Breast epithelium (tissue), 4 donors: ENCODE results near the gene ELMO1. TPM values are rescaled to one million over a fixed set of nuclear protein-coding genes. Genes with fewer than 3 reads are reported as not detected.

Source experiments
- DNase-seq, 2 donors: peaks; one replicate each; pipeline ENCODE4 v3.0.0-alpha.2; 2019; ENCODE audit warnings: low spot score in 2 of 2
- H3K27ac ChIP-seq, 2 donors: fragments of 200-600 bp; sonication (generic) in 1 of 2; one replicate each; pipeline ENCODE4 v1.5.1; 2016 to 2019; ENCODE audit warnings: mild to moderate bottlenecking in 1 of 2
- H3K27me3 ChIP-seq, 2 donors: fragments of 200-600 bp; sonication (generic) in 1 of 2; one replicate each; pipeline versions ENCODE4 v1.5.1 to v1.6.0; 2017 to 2019; ENCODE audit warnings: control low read depth in 1 of 2, mild to moderate bottlenecking in 1 of 2
- H3K36me3 ChIP-seq: fragments of 200-600 bp; one replicate; pipeline ENCODE4 v1.5.1; 2019
- H3K4me1 ChIP-seq, 2 donors: fragments of 200-600 bp; sonication (generic); one replicate each; pipeline ENCODE4 v1.5.1; 2016 to 2019; ENCODE audit warnings: control low read depth in 1 of 2
- H3K4me3 ChIP-seq, 3 donors: fragments of 200-600 bp; sonication (generic); 1 replicate in 2 of 3; 2 replicates in 1 of 3; pipeline ENCODE4 v1.5.1; 2016 to 2019; ENCODE audit warnings: mild to moderate bottlenecking in 3 of 3, moderate library complexity in 2 of 3
- H3K9me3 ChIP-seq, 2 donors: fragments of 200-600 bp; sonication (generic) in 1 of 2; one replicate each; pipeline ENCODE4 v1.5.1; 2016 to 2019; ENCODE audit warnings: control low read depth in 1 of 2
- CTCF ChIP-seq, 3 donors: fragments of 450-650 bp; IDR thresholded peaks; one replicate each; pipeline ENCODE4 v1.5.1; 2016 to 2017; ENCODE audit warnings: antibody characterized with exemption in 3 of 3, mild to moderate bottlenecking in 3 of 3, moderate library complexity in 3 of 3
- POLR2A ChIP-seq: fragments of 450-650 bp; IDR thresholded peaks from one replicate; pipeline ENCODE4 v1.6.1; 2016; ENCODE audit warnings: antibody characterized with exemption, mild to moderate bottlenecking, moderate library complexity
- POLR2AphosphoS5 ChIP-seq, 3 donors: sonication (generic); formaldehyde crosslinking; IDR thresholded peaks; one replicate each; pipeline ENCODE4 v1.6.1; 2017; ENCODE audit warnings: antibody characterized with exemption in 3 of 3
- intact Hi-C: fragments of 100-400 bp; cut with DNase I; formaldehyde crosslinking; loops from one replicate; pipeline ENCODE4 v1.15.1; 2023; ENCODE audit warnings: low total_unique reads
- total RNA-seq, 3 donors: library from RNA; depleted of rRNA; stranded (reverse); fragments of >200 nt; gene quantifications; one replicate each; pipeline ENCODE4 v1.1.0, GENCODE V29; 2016

Gene ELMO1
- total RNA-seq, 3 donors from 2014 or later = 49.5 to 110 (median 66.9) TPM

GRCh38 chr7:36910401-36910800 lies 538.3 kb downstream of the ELMO1 start:
- Histone ChIP-seq H3K4me3 (no peak overlapping the region), H3K4me1 (no peaks in the 10 kb centered on the region), H3K27me3 (no peaks in the 10 kb centered on the region), H3K27ac (no peak overlapping the region), H3K9me3 (no peaks in the 10 kb centered on the region), H3K36me3 (no peaks in the 10 kb centered on the region)
- intact Hi-C loops = no loop called here
- DNase-seq = no peak
- TF ChIP-seq POLR2AphosphoS5 (IDR thresholded peaks at IDR 0.05) = no peak
- TF ChIP-seq POLR2A = no peak
- no peak for TF ChIP-seq CTCF (IDR thresholded peaks at IDR 0.05)

- Histone ChIP-seq H3K9me3 (no peaks in the 10 kb centered on the region), H3K4me1 (no peaks in the 10 kb centered on the region), H3K27me3 (no peaks in the 10 kb centered on the region), H3K4me3 (no peak overlapping the region), H3K27ac (no peak overlapping the region), H3K36me3 (no peaks in the 10 kb centered on the region)
- DNase-seq = no peak
- intact Hi-C loops = loop anchor here (10.0 kb wide), 1 partner anchor 58 kb away; no protein-coding TSS in a partner anchor
- TF ChIP-seq POLR2A (no peak), CTCF (IDR thresholded peaks at IDR 0.05) (no peak), POLR2AphosphoS5 (IDR thresholded peaks at IDR 0.05) (no peak)
Observed at GRCh38 chr7:36906956-36907635, 541.6 kb downstream of the ELMO1 start.

- TF ChIP-seq CTCF (IDR thresholded peaks at IDR 0.05) = no peak
- TF ChIP-seq POLR2AphosphoS5 (IDR thresholded peaks at IDR 0.05) = no peak
- no peak for TF ChIP-seq POLR2A
- intact Hi-C loops = loop anchor here (10.0 kb wide), 1 partner anchor 58 kb away; no protein-coding TSS in a partner anchor
- Histone ChIP-seq H3K27me3 (no peaks in the 10 kb centered on the region), H3K27ac (no peak overlapping the region), H3K4me3 (no peak overlapping the region), H3K4me1 (no peaks in the 10 kb centered on the region), H3K36me3 (no peaks in the 10 kb centered on the region), H3K9me3 (no peaks in the 10 kb centered on the region)
- no peak for DNase-seq
Observed at GRCh38 chr7:36906448-36906847, 542.2 kb downstream of the ELMO1 start.

- no peaks in the 10 kb centered on the region for H3K4me1 ChIP-seq
- no peaks in the 10 kb centered on the region for H3K9me3 ChIP-seq
- intact Hi-C loops = loop anchor here (1.0 to 10.0 kb wide), 2 partner anchors 10 to 59 kb away; no protein-coding TSS in a partner anchor
- H3K36me3 ChIP-seq = no peaks in the 10 kb centered on the region
- no peaks in the 10 kb centered on the region for H3K27me3 ChIP-seq
- H3K27ac ChIP-seq = no peak overlapping the region
- DNase-seq = no peak
- H3K4me3 ChIP-seq = no peak overlapping the region
- TF ChIP-seq POLR2AphosphoS5 (IDR thresholded peaks at IDR 0.05) (no peak), CTCF (IDR thresholded peaks at IDR 0.05) (no peak), POLR2A (no peak)
Observed at GRCh38 chr7:36905841-36906240, 542.8 kb downstream of the ELMO1 start.

- no peak overlapping the region for H3K4me3 ChIP-seq
- no peaks in the 10 kb centered on the region for H3K4me1 ChIP-seq
- no peak overlapping the region for H3K27ac ChIP-seq
- TF ChIP-seq CTCF (IDR thresholded peaks at IDR 0.05) = no peak
- TF ChIP-seq POLR2AphosphoS5 (IDR thresholded peaks at IDR 0.05) = no peak
- no peak for TF ChIP-seq POLR2A
- intact Hi-C loops = loop anchor here (1.0 to 10.0 kb wide), 2 partner anchors 9 to 60 kb away; no protein-coding TSS in a partner anchor
- DNase-seq = no peak
- no peaks in the 10 kb centered on the region for H3K27me3 ChIP-seq
- H3K9me3 ChIP-seq = no peaks in the 10 kb centered on the region
- no peaks in the 10 kb centered on the region for H3K36me3 ChIP-seq
Observed at GRCh38 chr7:36904802-36905201, 543.9 kb downstream of the ELMO1 start.
